AG09309 (cell line): ENCODE data around the gene NRXN3.

Experiments used
- DNase-seq: peaks from one replicate; pipeline ENCODE4 v3.0.0-alpha.2; 2010; ENCODE audit warnings: low read depth
- H3K4me3 ChIP-seq: 2 replicates; pipeline ENCODE4 v1.5.1; 2011; ENCODE audit warnings: mild to moderate bottlenecking, low read depth, low read length, moderate library complexity; ENCODE audit not compliant: control insufficient read depth
- CTCF ChIP-seq: IDR thresholded peaks from 2 replicates; pipeline ENCODE4 v1.5.1; 2011; ENCODE audit warnings: mild to moderate bottlenecking, low read depth, low read length, inconsistent platforms; ENCODE audit not compliant: insufficient read depth, control insufficient read depth; ENCODE audit errors: missing control alignments

Gene NRXN3

GRCh38 chr14:78278464-78279250 lies 108.5 kb downstream of the NRXN3 start:
- no peak for TF ChIP-seq CTCF
- no peak overlapping the region for H3K4me3 ChIP-seq
- no peak for DNase-seq

- H3K4me3 ChIP-seq: no peak overlapping the region
- DNase-seq: no peak
- no peak for TF ChIP-seq CTCF
Measured at GRCh38 chr14:78282437-78282836, 112.3 kb downstream of the NRXN3 start.

- DNase-seq: no peak
- no peak overlapping the region for H3K4me3 ChIP-seq
- TF ChIP-seq CTCF: no peak
Measured at GRCh38 chr14:78286210-78286609, 116.0 kb downstream of the NRXN3 start.

GRCh38 chr14:78292003-78292402 lies 121.8 kb downstream of the NRXN3 start:
- H3K4me3 ChIP-seq: no peak overlapping the region
- no peak for DNase-seq
- TF ChIP-seq CTCF: no peak

GRCh38 chr14:78297858-78298257 lies 127.7 kb downstream of the NRXN3 start:
- H3K4me3 ChIP-seq: no peak overlapping the region
- no peak for DNase-seq
- no peak for TF ChIP-seq CTCF

- DNase-seq: no peak
- no peak overlapping the region for H3K4me3 ChIP-seq
- no peak for TF ChIP-seq CTCF
Measured at GRCh38 chr14:78298298-78298697, 128.1 kb downstream of the NRXN3 start.
